H9 (cell line): Measurements from ENCODE around the gene TFAP2A. TPM values are rescaled to one million over a fixed set of nuclear protein-coding genes. Genes with fewer than 3 reads are reported as not detected.

Experiments
- DNase-seq: peaks from one replicate; pipeline ENCODE4 v3.0.0-alpha.2; 2017
- H2AFZ ChIP-seq: one replicate; pipeline ENCODE4 v1.6.1; 2013; ENCODE audit warnings: mild to moderate bottlenecking, low read length, control low read depth, moderate library complexity
- H2AK5ac ChIP-seq: 2 replicates; pipeline ENCODE4 v1.6.1; 2013; ENCODE audit warnings: low read length, control low read depth, mixed read lengths; ENCODE audit not compliant: insufficient read length
- H2BK120ac ChIP-seq: one replicate; pipeline ENCODE4 v1.6.1; 2013; ENCODE audit warnings: low read depth, mild to moderate bottlenecking, low read length, control low read depth, inconsistent platforms; ENCODE audit not compliant: poor library complexity, severe bottlenecking
- H2BK12ac ChIP-seq: 2 replicates; pipeline ENCODE4 v1.6.1; 2013; ENCODE audit warnings: low read length, control low read depth, mixed read lengths, low read depth; ENCODE audit not compliant: insufficient read length
- H2BK15ac ChIP-seq: 2 replicates; pipeline ENCODE4 v1.6.1; 2013; ENCODE audit warnings: low read depth, low read length, control low read depth
- H2BK20ac ChIP-seq: one replicate; pipeline ENCODE4 v1.6.1; 2013; ENCODE audit warnings: low read depth, mild to moderate bottlenecking, low read length, control low read depth, inconsistent platforms; ENCODE audit not compliant: poor library complexity, severe bottlenecking
- H2BK5ac ChIP-seq: 2 replicates; pipeline ENCODE4 v1.6.1; 2013; ENCODE audit warnings: low read length, control low read depth, mixed read lengths; ENCODE audit not compliant: insufficient read length
- H3K14ac ChIP-seq: 2 replicates; pipeline ENCODE4 v1.6.1; 2013; ENCODE audit warnings: low read length, control low read depth; ENCODE audit not compliant: insufficient read depth
- H3K18ac ChIP-seq: 2 replicates; pipeline ENCODE4 v1.6.1; 2013; ENCODE audit warnings: low read depth, mild to moderate bottlenecking, mixed read lengths, low read length, control low read depth; ENCODE audit not compliant: insufficient read length
- H3K23ac ChIP-seq: 2 replicates; pipeline ENCODE4 v1.6.1; 2013; ENCODE audit warnings: low read length, control low read depth, mixed read lengths, low read depth; ENCODE audit not compliant: insufficient read length
- H3K23me2 ChIP-seq: 2 replicates; pipeline ENCODE4 v1.6.1; 2013; ENCODE audit warnings: low read depth, mild to moderate bottlenecking, mixed read lengths, low read length, control low read depth; ENCODE audit not compliant: insufficient read length, poor library complexity, severe bottlenecking
- H3K27ac ChIP-seq: 2 replicates; pipeline ENCODE4 v1.5.1; 2013; ENCODE audit warnings: low read length, control low read depth, mixed read lengths, low read depth; ENCODE audit not compliant: insufficient read length
- H3K27me3 ChIP-seq: 2 replicates; pipeline ENCODE4 v1.6.1; 2013; ENCODE audit warnings: low read length, control low read depth, inconsistent platforms; ENCODE audit not compliant: insufficient read depth
- H3K4ac ChIP-seq: 2 replicates; pipeline ENCODE4 v1.6.1; 2013; ENCODE audit warnings: low read depth, mild to moderate bottlenecking, control low read depth, inconsistent platforms, low read length, moderate library complexity
- H3K4me1 ChIP-seq: 2 replicates; pipeline ENCODE4 v1.6.1; 2013; ENCODE audit warnings: low read length, control low read depth, inconsistent platforms; ENCODE audit not compliant: insufficient read depth
- H3K4me2 ChIP-seq: 2 replicates; pipeline ENCODE4 v1.6.1; 2013; ENCODE audit warnings: low read length, control low read depth, mixed read lengths; ENCODE audit not compliant: insufficient read length, insufficient read depth
- H3K56ac ChIP-seq: 2 replicates; pipeline ENCODE4 v1.6.1; 2013; ENCODE audit warnings: low read depth, mild to moderate bottlenecking, mixed read lengths, low read length, control low read depth; ENCODE audit not compliant: insufficient read length
- H3K79me1 ChIP-seq: 2 replicates; pipeline ENCODE4 v1.6.1; 2013; ENCODE audit warnings: low read depth, mild to moderate bottlenecking, moderate library complexity, low read length, control low read depth, inconsistent platforms; ENCODE audit not compliant: insufficient read depth, poor library complexity, severe bottlenecking
- H3K79me2 ChIP-seq: 2 replicates; pipeline ENCODE4 v1.6.1; 2013; ENCODE audit warnings: low read length, control low read depth, inconsistent platforms; ENCODE audit not compliant: insufficient read depth
- H3K9ac ChIP-seq: 2 replicates; pipeline ENCODE4 v1.6.1; 2013; ENCODE audit warnings: low read length, control low read depth, mixed read lengths; ENCODE audit not compliant: insufficient read length; ENCODE audit errors: extremely low read depth
- H3K9me3 ChIP-seq: one replicate; pipeline ENCODE4 v1.6.1; 2013; ENCODE audit warnings: low read depth, low read length, inconsistent platforms; ENCODE audit not compliant: control insufficient read depth
- H3T11ph ChIP-seq: one replicate; pipeline ENCODE4 v1.6.1; 2013; ENCODE audit warnings: mild to moderate bottlenecking, low read length, control low read depth, inconsistent platforms
- H4K20me1 ChIP-seq: one replicate; pipeline ENCODE4 v1.6.1; 2013; ENCODE audit not compliant: control insufficient read depth, insufficient read length, insufficient read depth
- H4K5ac ChIP-seq: 2 replicates; pipeline ENCODE4 v1.6.1; 2013; ENCODE audit warnings: low read depth, mild to moderate bottlenecking, mixed read lengths, low read length, control low read depth; ENCODE audit not compliant: insufficient read length
- H4K8ac ChIP-seq: replicated peaks from 2 replicates; pipeline ENCODE4 v1.6.1; 2013; ENCODE audit warnings: low read length, control low read depth, mixed read lengths, low read depth; ENCODE audit not compliant: insufficient read length
- H4K91ac ChIP-seq: 2 replicates; pipeline ENCODE4 v1.6.1; 2013; ENCODE audit warnings: low read depth, mild to moderate bottlenecking, moderate library complexity, mixed read lengths, low read length, control low read depth; ENCODE audit not compliant: insufficient read length
- H3K27ac Mint-ChIP-seq, 3 experiments: 2 replicates in 2 of 3; 3 replicates in 1 of 3; pipeline ENCODE4 v1.8.0; 2020 to 2021; ENCODE audit warnings: mixed read lengths in 3 of 3, mild to moderate bottlenecking in 1 of 3, moderate library complexity in 1 of 3
- H3K27me3 Mint-ChIP-seq: 2 replicates; pipeline ENCODE4 v1.8.0; 2021; ENCODE audit warnings: low read depth, mild to moderate bottlenecking, moderate library complexity, mixed read lengths
- H3K36me3 Mint-ChIP-seq, 3 experiments: 2 replicates in 2 of 3; 3 replicates in 1 of 3; pipeline ENCODE4 v1.8.0; 2020 to 2021; ENCODE audit warnings: low read depth in 3 of 3, mixed read lengths in 3 of 3; ENCODE audit not compliant: insufficient read depth in 1 of 3
- H3K4me1 Mint-ChIP-seq, 2 experiments: 2 replicates each; pipeline ENCODE4 v1.8.0; 2020; ENCODE audit warnings: mixed read lengths in 2 of 2
- H3K4me3 Mint-ChIP-seq, 2 experiments: 2 replicates in 1 of 2; 3 replicates in 1 of 2; pipeline ENCODE4 v1.8.0; 2020 to 2021; ENCODE audit warnings: mild to moderate bottlenecking in 2 of 2, mixed read lengths in 2 of 2, moderate library complexity in 1 of 2
- H3K9me3 Mint-ChIP-seq, 2 experiments: 2 replicates in 1 of 2; 3 replicates in 1 of 2; pipeline ENCODE4 v1.8.0; 2020; ENCODE audit warnings: mild to moderate bottlenecking in 2 of 2, mixed read lengths in 2 of 2, moderate library complexity in 1 of 2
- WGBS: extraction: QIAGEN DNeasy Blood & Tissue Kit; methylation state at CpG from one replicate; pipeline ENCODE4 v1.1.7; 2013; ENCODE audit warnings: missing lambda C conversion rate, low lambda C conversion rate, mixed read lengths; ENCODE audit not compliant: insufficient read length; ENCODE audit errors: extremely low coverage; 5-methylcytosine and 5-hydroxymethylcytosine counted together
- total RNA-seq: library from RNA; stranded (reverse); gene quantifications from 2 replicates; pipeline ENCODE4 v1.2.1, GENCODE V29; 2021
- TF ChIP-seq, protein P1 (sequence below): fragments of 200-600 bp; sonication (generic); conservative IDR thresholded peaks from 3 replicates; pipeline ENCODE4 v1.8.0; 2021; ENCODE audit warnings: antibody characterized with exemption, mild to moderate bottlenecking

The TFAP2A gene
- total RNA-seq, 1 experiment from 2014 or later = 2.6 TPM

DNA sequence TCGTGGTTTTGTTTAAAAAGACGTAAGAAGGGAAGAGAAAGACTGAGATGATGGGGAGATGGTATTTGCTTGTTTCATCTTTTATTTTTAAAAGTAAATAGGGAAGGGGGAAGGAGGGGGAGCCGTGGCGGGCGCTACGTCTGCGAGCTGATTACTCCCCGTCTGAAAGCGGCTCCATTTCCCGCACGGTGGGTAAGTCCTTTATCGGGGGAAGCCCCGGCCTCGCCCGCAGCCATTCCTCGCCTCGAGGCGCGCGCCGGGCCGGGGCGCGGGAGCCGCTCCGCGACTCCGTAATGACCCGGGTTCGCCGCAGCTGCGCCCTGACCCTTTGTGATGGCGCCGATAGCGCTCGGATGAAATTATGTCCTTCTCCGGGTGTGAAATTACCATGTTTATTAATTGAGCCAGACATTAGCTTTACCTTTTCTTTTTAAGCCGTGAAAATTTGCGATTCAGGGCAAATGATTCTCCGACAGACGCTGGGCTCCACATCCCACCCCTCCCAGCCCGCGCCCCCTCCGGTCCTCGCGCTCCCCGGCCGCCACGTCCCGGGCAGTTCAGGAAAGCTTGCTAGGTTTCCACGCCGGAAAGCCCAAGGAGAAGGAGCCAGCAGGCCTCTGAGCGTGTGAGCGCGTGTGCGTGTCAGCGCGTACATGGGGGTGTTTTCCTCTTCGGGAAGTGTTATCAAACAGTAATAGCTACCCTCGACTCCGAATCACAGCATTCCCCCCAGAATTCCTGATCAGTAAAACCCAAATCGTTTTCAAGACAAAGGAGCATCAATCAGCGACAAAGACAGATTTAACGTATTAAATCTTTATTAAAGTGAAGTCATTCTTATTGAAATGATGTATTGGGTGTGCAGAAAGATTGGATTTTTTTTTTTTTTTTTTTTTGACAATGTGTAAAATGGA lies 30.0 kb downstream of the TFAP2A start:
- H3K4ac ChIP-seq = no peak overlapping the region
- no peaks in the 10 kb centered on the region for H3K4me1 ChIP-seq
- H2BK15ac ChIP-seq = no peak overlapping the region
- Mint-ChIP-seq H3K4me3 (peak overlapping the region in 1 of 2 experiments; percentile 62; a peak in 3 of 5 replicates), H3K27me3 (peaks cover 100% of the 10 kb centered on the region), H3K9me3 (peaks cover 0 to 2% of the 10 kb centered on the region in 2 experiments; a peak in 2 of 5 replicates), H3K36me3 (no peaks in the 10 kb centered on the region), H3K4me1 (peaks cover 59 to 72% of the 10 kb centered on the region in 2 experiments), H3K27ac (no peak overlapping the region)
- H3T11ph ChIP-seq = no peak overlapping the region
- H3K56ac ChIP-seq = no peak overlapping the region
- H2AK5ac ChIP-seq = no peak overlapping the region
- H3K14ac ChIP-seq = no peak overlapping the region
- no peaks in the 10 kb centered on the region for H3K9me3 ChIP-seq
- H4K91ac ChIP-seq = no peak overlapping the region
- H2BK120ac ChIP-seq = no peak overlapping the region
- H3K9ac ChIP-seq = no peak overlapping the region
- peaks cover 3% of the 10 kb centered on the region for H4K20me1 ChIP-seq
- H3K27me3 ChIP-seq = peaks cover 95% of the 10 kb centered on the region
- H3K18ac ChIP-seq = no peak overlapping the region
- no CpG with 5 or more reads among the region's 64 CpGs for WGBS
- H2BK12ac ChIP-seq = no peak overlapping the region
- H3K27ac ChIP-seq = no peak overlapping the region
- no peak overlapping the region for H3K23ac ChIP-seq
- DNase-seq = no peak
- H3K79me1 ChIP-seq = no peaks in the 10 kb centered on the region
- no peak overlapping the region for H4K5ac ChIP-seq
- H2BK20ac ChIP-seq = no peak overlapping the region
- no peak overlapping the region for H2BK5ac ChIP-seq
- H3K79me2 ChIP-seq = no peaks in the 10 kb centered on the region
- H4K8ac ChIP-seq = no peak overlapping the region
- peak overlapping the region; percentile 37 for H3K4me2 ChIP-seq
- TF ChIP-seq, protein P1, sequence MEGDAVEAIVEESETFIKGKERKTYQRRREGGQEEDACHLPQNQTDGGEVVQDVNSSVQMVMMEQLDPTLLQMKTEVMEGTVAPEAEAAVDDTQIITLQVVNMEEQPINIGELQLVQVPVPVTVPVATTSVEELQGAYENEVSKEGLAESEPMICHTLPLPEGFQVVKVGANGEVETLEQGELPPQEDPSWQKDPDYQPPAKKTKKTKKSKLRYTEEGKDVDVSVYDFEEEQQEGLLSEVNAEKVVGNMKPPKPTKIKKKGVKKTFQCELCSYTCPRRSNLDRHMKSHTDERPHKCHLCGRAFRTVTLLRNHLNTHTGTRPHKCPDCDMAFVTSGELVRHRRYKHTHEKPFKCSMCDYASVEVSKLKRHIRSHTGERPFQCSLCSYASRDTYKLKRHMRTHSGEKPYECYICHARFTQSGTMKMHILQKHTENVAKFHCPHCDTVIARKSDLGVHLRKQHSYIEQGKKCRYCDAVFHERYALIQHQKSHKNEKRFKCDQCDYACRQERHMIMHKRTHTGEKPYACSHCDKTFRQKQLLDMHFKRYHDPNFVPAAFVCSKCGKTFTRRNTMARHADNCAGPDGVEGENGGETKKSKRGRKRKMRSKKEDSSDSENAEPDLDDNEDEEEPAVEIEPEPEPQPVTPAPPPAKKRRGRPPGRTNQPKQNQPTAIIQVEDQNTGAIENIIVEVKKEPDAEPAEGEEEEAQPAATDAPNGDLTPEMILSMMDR = no peak
- no peak overlapping the region for H2AFZ ChIP-seq
- H3K23me2 ChIP-seq = peaks cover 5% of the 10 kb centered on the region
